ENCODE measurements around the gene HVCN1.
A peak's percentile ranks its signal among the peaks of the same experiment; 100 is the strongest.

Gene HVCN1

GRCh38 chr12:110600254-110600653 is 88.7 kb downstream of the HVCN1 start:
- peak; percentile 27 for TF ChIP-seq CTCF (conservative IDR thresholded peaks at IDR 0.05; ENCODE audit: low read depth, low read length)
- DNase-seq (ENCODE audit: low read depth), result no peak
- no peak overlapping the region for H3K4me3 ChIP-seq (ENCODE audit: low read length)

- no peak for DNase-seq (ENCODE audit: low read depth)
- no peak overlapping the region for H3K4me3 ChIP-seq (ENCODE audit: low read length)
These were observed 89.6 kb downstream of the HVCN1 start for GRCh38 chr12:110599334-110599733.

More at GRCh38 chr12:110599334-110599733, 89.6 kb downstream of the HVCN1 start:
- no peak for TF ChIP-seq CTCF (conservative IDR thresholded peaks at IDR 0.05; ENCODE audit: low read depth, low read length)
